Ovary (tissue), 9 donors: ENCODE results near the gene NMT1. TPM values are rescaled to one million over a fixed set of nuclear protein-coding genes. Genes with fewer than 3 reads are reported as not detected.

Experiments used
- DNase-seq, 5 donors: peaks; one replicate each; pipeline ENCODE4 v3.0.0-alpha.2; 2019 to 2020
- H3K27ac ChIP-seq, 2 donors: fragments of 200-600 bp; one replicate each; pipeline versions ENCODE4 v1.5.1 to v1.8.0; 2019 to 2022
- H3K27me3 ChIP-seq: fragments of 200-600 bp; one replicate; pipeline ENCODE4 v1.8.0; 2022
- H3K36me3 ChIP-seq: fragments of 200-600 bp; sonication (generic); one replicate; pipeline ENCODE4 v1.5.1; 2019
- H3K4me1 ChIP-seq: one replicate; pipeline ENCODE4 v1.8.1; 2013; ENCODE audit warnings: mild to moderate bottlenecking, moderate library complexity; ENCODE audit not compliant: insufficient read depth
- H3K4me3 ChIP-seq: fragments of 200-600 bp; sonication (generic); one replicate; pipeline ENCODE4 v1.5.1; 2017
- H3K9me3 ChIP-seq, 2 donors: fragments of 200-600 bp in 1 of 2; sonication (generic) in 1 of 2; one replicate each; pipeline versions ENCODE4 v1.5.1 to v1.8.1; 2013 to 2019; ENCODE audit warnings: mild to moderate bottlenecking in 1 of 2, moderate library complexity in 1 of 2
- EP300 ChIP-seq: sonication (generic); formaldehyde crosslinking; IDR thresholded peaks from one replicate; pipeline ENCODE4 v1.6.1; 2017; ENCODE audit warnings: antibody characterized with exemption
- POLR2A ChIP-seq: fragments of 450-650 bp; IDR thresholded peaks from one replicate; pipeline ENCODE4 v1.6.1; 2017; ENCODE audit warnings: antibody characterized with exemption, mild to moderate bottlenecking, moderate library complexity
- WGBS, 3 donors: extraction: QIAGEN DNeasy Blood & Tissue Kit in 1 of 3; methylation state at CpG; one replicate each; pipeline versions ENCODE4 v1.1.5 to v1.1.7; 2013 to 2017; 5-methylcytosine and 5-hydroxymethylcytosine counted together
- intact Hi-C, 4 donors: fragments of 100-400 bp; cut with DNase I; formaldehyde crosslinking; loops; one replicate each; pipeline versions ENCODE4 v1.11.0 to v1.15.1; 2022 to 2023
- polyA plus RNA-seq, 2 donors: library from polyadenylated mRNA; stranded (reverse); fragments of 200-250 nt in 1 of 2; fragments of 350-450 nt in 1 of 2; fragmentation: Illumina TruSeq in 1 of 2; extraction: RNeasy Lipid Tissue Mini Kit (QIAGEN cat#74804) in 1 of 2; gene quantifications; one replicate each; pipeline ENCODE4 v1.2.3, GENCODE V29; 2013 to 2014
- total RNA-seq, 7 donors: library from RNA; depleted of rRNA in 2 of 7; stranded (reverse); fragments of >200 nt in 2 of 7; fragmentation: NEBNext Ultra II Directional in 3 of 7; extraction: Animal tissue kit (Norgen Biotek cat#: 25700) in 3 of 7; gene quantifications; one replicate each; pipeline versions ENCODE4 v1.1.0 to v1.2.4, GENCODE V29; 2016 to 2023
- TF ChIP-seq, protein P1 (sequence below), 3 donors: fragments of 450-650 bp in 2 of 3; fragments of 200-600 bp in 1 of 3; IDR thresholded peaks; one replicate each; pipeline versions ENCODE4 v1.5.1 to v1.8.0; 2016 to 2022; ENCODE audit warnings: antibody characterized with exemption in 3 of 3, mild to moderate bottlenecking in 1 of 3
- donor health status: DM: no; HTN: no; CAD: no; lungs with moderate emphysema.
- donor health status: DM: no; HTN: no; CAD: no.
- donor health status: Bipolar disorder and iron deficiency.
- donor health status: DM: yes; HTN: yes; CAD: no.
- donor health status: DM: no; HTN: no; CAD: no.
- donor health status: DM: yes; HTN: yes; CAD: no.

Gene NMT1
- total and polyA plus RNA-seq, 9 donors, result 23.0 to 91.4 (median 76.2) TPM

DNA sequence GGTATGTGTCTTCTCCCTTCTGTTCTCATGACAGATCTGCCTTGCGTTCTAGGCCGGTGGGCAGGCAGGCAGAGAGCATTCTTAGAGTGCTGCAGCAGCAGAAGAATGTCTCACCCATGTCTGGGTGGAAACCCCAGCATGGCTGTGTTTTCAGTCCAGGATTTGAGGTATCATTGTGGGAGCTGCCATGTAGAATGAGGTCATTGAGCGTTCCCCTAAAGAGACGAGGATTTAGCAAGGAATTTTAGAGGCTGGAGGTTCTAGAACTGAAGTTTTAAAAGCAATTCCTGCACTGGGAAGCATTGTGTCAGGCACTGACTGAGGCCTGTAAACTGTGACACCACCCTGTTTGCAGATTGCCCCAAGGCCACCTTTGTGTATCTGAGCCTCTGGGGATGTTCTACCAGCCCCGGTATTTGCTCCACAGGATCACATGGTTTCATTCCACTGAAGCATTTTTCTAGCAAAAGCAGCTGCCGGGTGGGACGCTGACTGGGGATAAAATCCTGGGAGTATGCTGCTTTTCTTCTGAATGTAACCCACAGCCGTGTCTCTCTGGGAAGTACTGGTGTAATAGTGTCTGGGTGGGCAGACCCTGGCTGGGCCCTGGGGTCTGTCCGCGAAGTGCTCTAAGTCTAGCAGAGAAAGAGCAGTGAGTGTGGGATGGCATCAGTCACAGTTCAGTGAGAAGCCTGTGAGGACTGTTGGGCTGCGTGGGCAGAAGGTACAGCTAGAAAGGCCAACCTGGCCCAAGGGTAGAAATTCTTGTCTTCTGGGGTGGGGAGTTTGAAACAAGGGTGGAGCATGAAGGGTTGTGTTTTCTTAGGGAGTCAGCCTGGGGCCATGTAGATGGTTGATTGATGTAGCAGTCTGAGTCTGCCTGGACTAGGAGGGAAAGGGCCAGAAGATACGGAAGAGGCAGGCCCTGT is 41.0 kb downstream of the NMT1 start:
- no peak for DNase-seq

DNA sequence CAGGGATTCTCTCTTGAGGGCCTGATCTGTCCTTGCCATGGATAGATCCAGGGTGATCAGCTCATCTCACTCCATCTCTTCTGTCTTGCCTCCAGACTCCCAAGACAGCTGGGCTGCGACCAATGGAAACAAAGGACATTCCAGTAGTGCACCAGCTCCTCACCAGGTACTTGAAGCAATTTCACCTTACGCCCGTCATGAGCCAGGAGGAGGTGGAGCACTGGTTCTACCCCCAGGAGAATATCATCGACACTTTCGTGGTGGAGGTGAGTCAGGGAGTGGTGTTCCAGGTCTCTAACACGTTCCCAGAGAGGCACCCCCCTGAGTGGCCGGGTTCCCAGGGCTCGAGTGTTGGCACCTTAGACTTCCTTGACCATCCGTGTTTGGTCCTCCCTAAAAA is 41.7 kb downstream of the NMT1 start:
- intact Hi-C loops, result no loop called here
- no peak for DNase-seq
- TF ChIP-seq, protein P1, sequence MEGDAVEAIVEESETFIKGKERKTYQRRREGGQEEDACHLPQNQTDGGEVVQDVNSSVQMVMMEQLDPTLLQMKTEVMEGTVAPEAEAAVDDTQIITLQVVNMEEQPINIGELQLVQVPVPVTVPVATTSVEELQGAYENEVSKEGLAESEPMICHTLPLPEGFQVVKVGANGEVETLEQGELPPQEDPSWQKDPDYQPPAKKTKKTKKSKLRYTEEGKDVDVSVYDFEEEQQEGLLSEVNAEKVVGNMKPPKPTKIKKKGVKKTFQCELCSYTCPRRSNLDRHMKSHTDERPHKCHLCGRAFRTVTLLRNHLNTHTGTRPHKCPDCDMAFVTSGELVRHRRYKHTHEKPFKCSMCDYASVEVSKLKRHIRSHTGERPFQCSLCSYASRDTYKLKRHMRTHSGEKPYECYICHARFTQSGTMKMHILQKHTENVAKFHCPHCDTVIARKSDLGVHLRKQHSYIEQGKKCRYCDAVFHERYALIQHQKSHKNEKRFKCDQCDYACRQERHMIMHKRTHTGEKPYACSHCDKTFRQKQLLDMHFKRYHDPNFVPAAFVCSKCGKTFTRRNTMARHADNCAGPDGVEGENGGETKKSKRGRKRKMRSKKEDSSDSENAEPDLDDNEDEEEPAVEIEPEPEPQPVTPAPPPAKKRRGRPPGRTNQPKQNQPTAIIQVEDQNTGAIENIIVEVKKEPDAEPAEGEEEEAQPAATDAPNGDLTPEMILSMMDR (IDR thresholded peaks at IDR 0.05), result no peak
- TF ChIP-seq POLR2A (no peak), EP300 (no peak)
- no peaks in the 10 kb centered on the region for H3K27me3 ChIP-seq
- 85 to 87% (median 86%) methylated on average over 9 of the region's 9 CpGs for WGBS, 3 donors
- no peaks in the 10 kb centered on the region for H3K36me3 ChIP-seq
- H3K4me3 ChIP-seq, result no peak overlapping the region
- H3K27ac ChIP-seq, result no peak overlapping the region
- H3K4me1 ChIP-seq, result peaks cover 10% of the 10 kb centered on the region
- H3K9me3 ChIP-seq, result no peaks in the 10 kb centered on the region

More for the DNA sequence above, 41.0 kb downstream of the NMT1 start:
- H3K4me1 ChIP-seq, result peaks cover 10% of the 10 kb centered on the region
- no peaks in the 10 kb centered on the region for H3K36me3 ChIP-seq
- H3K9me3 ChIP-seq, result no peaks in the 10 kb centered on the region
- TF ChIP-seq EP300 (no peak), POLR2A (no peak)
- TF ChIP-seq, protein P1 (IDR thresholded peaks at IDR 0.05), result no peak
- intact Hi-C loops, result no loop called here
- 36 to 53% (median 37%) methylated on average over 12 of the region's 12 CpGs for WGBS, 3 donors
- H3K27me3 ChIP-seq, result no peaks in the 10 kb centered on the region
- H3K27ac ChIP-seq, result peak overlapping the region in 1 of 2 donors; percentile 21
- H3K4me3 ChIP-seq, result no peak overlapping the region

DNA sequence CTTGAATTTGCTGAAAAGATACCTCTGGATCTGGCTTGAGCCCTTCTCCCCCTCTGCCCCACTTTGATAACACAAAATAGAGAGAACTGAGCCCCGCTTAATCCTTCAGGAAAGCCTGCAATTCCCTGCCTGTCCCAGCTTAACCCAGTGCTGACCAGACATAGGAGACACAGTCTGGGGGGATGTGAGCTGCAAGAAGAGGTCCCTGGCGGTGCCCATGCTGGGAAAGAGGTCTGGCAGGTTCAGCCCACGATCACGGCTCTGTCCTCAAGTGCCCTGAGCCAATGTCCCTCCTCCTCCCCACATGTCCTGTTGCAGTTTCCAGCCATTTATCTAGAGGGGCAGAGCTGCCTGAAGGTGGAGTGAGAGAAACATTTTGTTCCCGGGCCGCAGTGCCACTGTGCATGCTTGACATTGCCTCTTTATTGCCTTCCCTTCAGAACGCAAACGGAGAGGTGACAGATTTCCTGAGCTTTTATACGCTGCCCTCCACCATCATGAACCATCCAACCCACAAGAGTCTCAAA is 42.2 kb downstream of the NMT1 start:
- no peak overlapping the region for H3K4me3 ChIP-seq
- no peaks in the 10 kb centered on the region for H3K36me3 ChIP-seq
- intact Hi-C loops, result no loop called here
- H3K9me3 ChIP-seq, result no peaks in the 10 kb centered on the region
- no peak for DNase-seq
- 78 to 81% (median 81%) methylated on average over 9 of the region's 9 CpGs for WGBS, 3 donors
- no peak overlapping the region for H3K27ac ChIP-seq
- H3K4me1 ChIP-seq, result peaks cover 10% of the 10 kb centered on the region
- H3K27me3 ChIP-seq, result no peaks in the 10 kb centered on the region
- TF ChIP-seq POLR2A, result no peak
- TF ChIP-seq, protein P1 (IDR thresholded peaks at IDR 0.05), result no peak
- TF ChIP-seq EP300, result no peak

GRCh38 chr17:45104029-45104428 is 42.9 kb downstream of the NMT1 start:
- H3K4me1 ChIP-seq, result peaks cover 7% of the 10 kb centered on the region
- no peaks in the 10 kb centered on the region for H3K36me3 ChIP-seq
- intact Hi-C loops, result loop anchor here in 1 of 4 donors (2.0 kb wide), 1 partner anchor 25 kb away; no protein-coding TSS in a partner anchor
- TF ChIP-seq POLR2A (no peak), EP300 (no peak)
- TF ChIP-seq, protein P1 (IDR thresholded peaks at IDR 0.05), result no peak
- 82 to 88% (median 88%) methylated on average over 8 of the region's 8 CpGs for WGBS, 3 donors
- no peak for DNase-seq
- no peak overlapping the region for H3K27ac ChIP-seq
- H3K27me3 ChIP-seq, result no peaks in the 10 kb centered on the region
- no peak overlapping the region for H3K4me3 ChIP-seq
- H3K9me3 ChIP-seq, result no peaks in the 10 kb centered on the region
